NCI-H1092 (cell line): ENCODE results near the gene FRMPD1.

Experiments used
- DNase-seq: peaks from one replicate; lab custom pipeline; 2025; lab: John Stamatoyannopoulos, UW

FRMPD1 gene

DNA sequence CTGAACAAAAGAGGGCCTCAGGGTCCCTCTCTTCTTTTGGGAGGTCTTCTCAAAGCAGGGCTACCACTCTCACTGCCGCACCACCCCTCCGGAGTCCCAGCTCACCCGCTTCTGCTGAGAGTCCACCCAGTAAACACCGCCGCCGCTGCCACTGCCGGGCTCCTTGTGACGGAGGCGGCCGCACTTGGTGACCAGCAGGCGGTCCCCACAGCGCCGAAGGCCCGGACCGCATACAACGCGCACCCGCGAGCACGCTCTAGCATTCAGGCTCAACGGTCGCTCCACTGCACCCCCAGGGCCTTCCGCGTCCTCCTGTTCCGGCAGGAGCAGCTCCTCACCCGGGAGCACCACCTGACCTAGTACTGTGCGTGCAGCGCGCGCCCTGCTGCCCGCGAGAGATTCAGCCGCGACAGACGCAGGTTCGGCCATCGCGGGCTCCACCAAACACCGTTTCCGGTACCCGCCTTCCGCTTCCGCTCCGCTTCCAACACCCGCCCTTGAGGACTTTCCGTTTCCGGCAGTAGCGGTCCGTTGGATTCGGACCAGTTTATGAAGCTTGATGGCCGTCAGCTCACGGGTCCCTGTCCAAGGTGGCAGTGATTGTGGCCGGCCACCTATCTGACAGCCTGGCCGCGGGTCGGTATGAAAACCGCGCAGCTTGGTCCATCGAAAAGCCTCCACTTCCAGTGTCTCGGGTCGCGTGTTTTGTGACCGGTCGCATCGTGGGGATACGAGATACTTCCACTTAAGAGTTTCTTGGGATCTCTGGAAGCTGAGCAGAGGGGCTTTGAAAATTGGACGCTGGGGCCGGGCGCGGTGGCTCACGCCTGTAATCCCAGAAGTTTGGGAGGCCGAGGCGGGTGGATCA is 134.1 kb downstream of the FRMPD1 start, which contains the start of gene EXOSC3:
Gene EXOSC3 (minus strand): TSS at position 449 of the 868 bp plus-strand sequence. CDS start 20 bp downstream, at position 429.
- peak; percentile 93 for DNase-seq

DNA sequence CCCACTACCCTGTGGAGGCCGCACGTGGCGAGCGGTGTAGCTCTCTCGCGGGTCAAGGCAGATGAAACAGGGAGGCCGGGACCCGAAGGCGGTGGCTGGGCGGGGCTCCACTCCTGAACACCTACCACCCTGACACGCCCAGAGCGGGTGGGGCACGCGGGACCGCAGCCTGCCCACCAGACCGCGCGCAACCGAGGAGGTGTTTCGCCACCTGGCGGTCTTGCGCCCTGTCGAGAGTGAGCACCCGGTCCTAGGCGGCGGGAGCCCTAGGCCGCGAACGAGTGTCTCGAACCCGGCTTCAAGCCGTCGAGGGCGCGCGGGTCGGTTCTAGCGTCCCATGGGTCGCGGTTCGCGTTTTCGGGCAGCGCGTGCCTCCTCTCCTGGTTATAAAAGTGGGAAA is 136.3 kb downstream of the FRMPD1 start:
- no peak for DNase-seq

DNA sequence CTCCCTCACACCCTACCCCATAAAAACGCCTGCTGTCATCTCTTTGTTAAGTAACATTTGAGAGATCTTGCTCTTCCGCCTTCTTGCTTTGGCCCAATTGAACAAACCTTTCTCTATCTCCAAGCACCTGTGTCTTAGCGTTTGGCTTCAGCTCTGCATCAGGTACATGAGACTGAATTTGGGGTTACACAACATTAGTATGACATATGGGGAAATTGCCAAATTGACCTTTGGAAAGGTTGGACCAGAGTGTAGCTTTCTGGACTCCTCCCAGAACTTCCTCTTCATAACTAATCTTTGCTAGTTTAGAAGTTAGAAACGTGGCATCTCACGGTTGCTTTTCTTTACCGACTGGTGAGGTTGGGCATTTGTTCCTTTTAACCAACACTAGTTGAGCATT is 137.6 kb downstream of the FRMPD1 start:
- no peak for DNase-seq

DNA sequence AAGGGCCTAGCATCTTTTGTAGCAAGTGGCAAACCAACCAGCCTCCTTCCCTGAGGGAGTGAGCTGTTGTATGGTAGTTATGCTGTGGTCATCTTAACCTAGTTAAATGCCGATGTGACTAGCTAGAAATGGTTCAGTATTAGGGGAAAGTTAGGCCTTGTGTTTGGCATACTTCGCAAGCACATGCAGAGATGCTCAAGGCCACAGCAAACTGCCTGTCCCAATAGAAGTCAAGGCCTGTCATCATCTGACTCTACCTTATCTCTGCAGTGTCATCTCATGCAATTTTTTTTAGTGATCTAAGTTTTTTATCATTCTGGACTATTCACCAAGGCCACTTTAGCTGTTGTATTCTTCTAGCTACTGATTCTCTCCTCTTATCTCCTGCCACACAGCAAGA is 139.3 kb downstream of the FRMPD1 start:
- DNase-seq = no peak

DNA sequence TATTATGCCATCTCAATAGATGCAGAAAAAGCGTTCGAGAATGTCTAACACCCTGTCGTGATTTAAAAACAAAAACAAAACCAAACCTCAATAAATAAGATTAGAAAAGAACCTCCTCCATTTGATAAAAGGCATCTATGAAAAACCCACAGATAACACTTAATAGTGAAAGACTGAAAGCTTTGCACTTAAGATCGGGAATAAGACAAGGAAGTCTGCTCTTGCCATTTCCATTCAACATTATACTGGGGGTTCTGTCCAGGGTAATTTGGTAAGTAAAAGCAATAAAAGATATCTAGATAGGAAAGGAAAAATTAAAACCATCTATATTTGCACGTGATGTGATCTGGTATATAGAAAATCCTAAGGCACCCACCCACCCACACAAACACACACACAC is 141.4 kb downstream of the FRMPD1 start:
- DNase-seq = no peak

DNA sequence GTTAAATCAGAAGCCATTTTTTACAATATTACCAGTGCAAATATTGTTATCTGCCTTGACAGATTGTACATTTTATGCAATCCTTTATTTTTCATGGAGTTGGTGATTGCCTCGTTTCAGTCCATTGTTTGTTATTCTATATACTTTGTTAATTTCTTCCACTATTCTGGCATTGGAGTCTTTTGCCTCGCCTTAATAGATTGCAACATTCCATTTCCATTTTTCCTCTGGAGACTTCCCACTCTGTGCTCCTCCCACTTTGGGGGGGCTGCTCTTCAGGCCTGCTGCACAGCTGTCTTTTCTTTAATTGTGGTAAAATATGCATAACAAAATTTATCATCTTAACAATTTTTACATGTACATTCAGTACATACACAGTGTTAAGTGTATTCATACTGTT is 145.5 kb downstream of the FRMPD1 start:
- DNase-seq = no peak
